ENCODE results near the gene SMAD4.
A peak's percentile ranks its signal among the peaks of the same experiment; 100 is the strongest.
"Not testable (repeated sequence)": the region's sequence is repeated elsewhere in the genome, so short reads cannot be mapped to it uniquely, and the experiment has no call there.

SMAD4 gene

GRCh38 chr18:51070545-51070944, 40.5 kb downstream of the SMAD4 start:
- DNase-seq = no peak

GRCh38 chr18:51072586-51073313, 42.7 kb downstream of the SMAD4 start:
- no peak for DNase-seq

- no peak for DNase-seq
These were observed 44.6 kb downstream of the SMAD4 start for GRCh38 chr18:51074605-51075004.

GRCh38 chr18:51076503-51076902, 46.5 kb downstream of the SMAD4 start:
- DNase-seq = no peak

GRCh38 chr18:51077217-51077616, 47.2 kb downstream of the SMAD4 start:
- no peak for DNase-seq

GRCh38 chr18:51078026-51078425, 48.0 kb downstream of the SMAD4 start:
- no peak for DNase-seq

GRCh38 chr18:51082571-51083267, 52.7 kb downstream of the SMAD4 start:
- DNase-seq = no peak

GRCh38 chr18:51083398-51083797, 53.4 kb downstream of the SMAD4 start:
- DNase-seq = no peak

GRCh38 chr18:51088410-51088809, 58.4 kb downstream of the SMAD4 start:
- DNase-seq = no peak

GRCh38 chr18:51089691-51090090, 59.7 kb downstream of the SMAD4 start:
- no peak for DNase-seq

GRCh38 chr18:51091270-51091669, 61.3 kb downstream of the SMAD4 start:
- no peak for DNase-seq

- DNase-seq = no peak
These were observed 62.1 kb downstream of the SMAD4 start for GRCh38 chr18:51092117-51092516.

- not testable (repeated sequence) for DNase-seq
These were observed 63.0 kb downstream of the SMAD4 start for GRCh38 chr18:51092967-51093366.

GRCh38 chr18:51097021-51097822, 67.2 kb downstream of the SMAD4 start:
- DNase-seq = no peak

- no peak for DNase-seq
These were observed 68.1 kb downstream of the SMAD4 start for GRCh38 chr18:51098082-51098481.

- no peak for DNase-seq
These were observed 68.5 kb downstream of the SMAD4 start for GRCh38 chr18:51098513-51098912.

- no peak for DNase-seq
These were observed 70.5 kb downstream of the SMAD4 start for GRCh38 chr18:51100385-51101120.

GRCh38 chr18:51107082-51107481, 77.1 kb downstream of the SMAD4 start:
- DNase-seq = no peak

- no peak for DNase-seq
These were observed 77.7 kb downstream of the SMAD4 start for GRCh38 chr18:51107598-51108305.

- no peak for DNase-seq
These were observed 78.3 kb downstream of the SMAD4 start for GRCh38 chr18:51108330-51108729.

GRCh38 chr18:51110073-51110797, 80.2 kb downstream of the SMAD4 start:
- peak; percentile 30 for DNase-seq
